HUES48 (cell line): ENCODE measurements around the gene SIM1.

ENCODE experiments used
- H3K27ac ChIP-seq: one replicate; pipeline ENCODE4 v1.7.0; 2013; ENCODE audit warnings: low read depth, low read length, inconsistent platforms
- H3K27me3 ChIP-seq: 2 replicates; pipeline ENCODE4 v1.6.1; 2013; ENCODE audit warnings: mild to moderate bottlenecking, low read length; ENCODE audit not compliant: control insufficient read depth, insufficient read depth
- H3K36me3 ChIP-seq: 2 replicates; pipeline ENCODE4 v1.6.1; 2013; ENCODE audit warnings: low read length; ENCODE audit not compliant: control insufficient read depth, insufficient read depth
- H3K4me1 ChIP-seq: 2 replicates; pipeline ENCODE4 v1.6.1; 2013; ENCODE audit warnings: mild to moderate bottlenecking, low read length; ENCODE audit not compliant: control insufficient read depth, insufficient read depth
- H3K4me3 ChIP-seq: 2 replicates; pipeline ENCODE4 v1.5.1; 2013; ENCODE audit warnings: mild to moderate bottlenecking, low read depth, low read length
- H3K9ac ChIP-seq: 2 replicates; pipeline ENCODE4 v1.6.1; 2013; ENCODE audit warnings: mild to moderate bottlenecking, low read depth, low read length, moderate library complexity
- H3K9me3 ChIP-seq: 2 replicates; pipeline ENCODE4 v1.6.1; 2013; ENCODE audit warnings: low read length; ENCODE audit not compliant: control insufficient read depth, insufficient read depth

The SIM1 gene, protein sequence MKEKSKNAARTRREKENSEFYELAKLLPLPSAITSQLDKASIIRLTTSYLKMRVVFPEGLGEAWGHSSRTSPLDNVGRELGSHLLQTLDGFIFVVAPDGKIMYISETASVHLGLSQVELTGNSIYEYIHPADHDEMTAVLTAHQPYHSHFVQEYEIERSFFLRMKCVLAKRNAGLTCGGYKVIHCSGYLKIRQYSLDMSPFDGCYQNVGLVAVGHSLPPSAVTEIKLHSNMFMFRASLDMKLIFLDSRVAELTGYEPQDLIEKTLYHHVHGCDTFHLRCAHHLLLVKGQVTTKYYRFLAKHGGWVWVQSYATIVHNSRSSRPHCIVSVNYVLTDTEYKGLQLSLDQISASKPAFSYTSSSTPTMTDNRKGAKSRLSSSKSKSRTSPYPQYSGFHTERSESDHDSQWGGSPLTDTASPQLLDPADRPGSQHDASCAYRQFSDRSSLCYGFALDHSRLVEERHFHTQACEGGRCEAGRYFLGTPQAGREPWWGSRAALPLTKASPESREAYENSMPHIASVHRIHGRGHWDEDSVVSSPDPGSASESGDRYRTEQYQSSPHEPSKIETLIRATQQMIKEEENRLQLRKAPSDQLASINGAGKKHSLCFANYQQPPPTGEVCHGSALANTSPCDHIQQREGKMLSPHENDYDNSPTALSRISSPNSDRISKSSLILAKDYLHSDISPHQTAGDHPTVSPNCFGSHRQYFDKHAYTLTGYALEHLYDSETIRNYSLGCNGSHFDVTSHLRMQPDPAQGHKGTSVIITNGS

DNA sequence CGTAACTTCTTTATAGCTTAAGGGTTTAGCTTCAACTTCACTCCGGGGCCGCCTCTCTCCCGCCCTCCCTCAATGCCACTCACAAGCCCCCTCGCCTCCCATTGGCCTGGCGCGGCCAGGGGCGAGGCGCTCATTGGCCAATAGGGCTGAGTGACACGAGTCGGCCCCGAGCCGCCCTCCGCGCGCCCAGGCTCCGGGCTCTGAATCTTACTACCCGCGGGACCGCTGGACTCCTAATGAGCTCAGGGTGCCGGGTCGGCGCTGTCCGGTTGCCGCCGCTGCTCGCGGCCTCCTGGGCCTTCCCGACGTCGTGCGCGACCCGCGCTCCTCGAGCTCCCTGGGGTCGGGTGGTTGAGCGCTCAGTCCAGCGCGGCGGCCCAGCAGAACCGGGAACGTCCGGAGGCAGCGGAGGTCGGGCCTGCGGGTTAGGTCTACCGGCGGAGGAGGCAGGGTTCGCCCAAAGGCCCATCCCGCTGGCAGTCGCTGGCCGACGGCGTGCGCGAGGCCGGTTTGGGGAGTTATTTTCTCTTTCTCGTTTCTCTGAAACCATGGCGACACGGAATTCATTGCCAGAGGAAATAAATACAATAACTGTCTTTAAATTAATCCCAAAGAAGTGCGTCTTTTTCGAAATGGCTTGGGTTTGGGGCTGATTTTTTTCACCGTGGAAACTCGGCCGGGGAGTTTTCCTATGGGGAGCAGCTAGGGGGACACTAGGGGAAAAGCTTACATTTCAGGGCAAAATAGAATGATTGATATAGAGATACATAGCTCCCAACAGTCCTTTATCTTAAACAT is at the start of gene SIM1:
Gene SIM1 (minus strand): TSS at position 19 of the 798 bp plus-strand sequence. CDS start 1,453 bp downstream, outside the sequence.
- H3K9ac ChIP-seq: no peak within 1 kb of the TSS
- peaks cover 50% of the 10 kb centered on the region for H3K4me1 ChIP-seq
- no peaks in the 10 kb centered on the region for H3K36me3 ChIP-seq
- H3K27me3 ChIP-seq: peaks cover 100% of the 10 kb centered on the region
- no peak within 1 kb of the TSS for H3K27ac ChIP-seq
- peak within 1 kb of the TSS; percentile 57 for H3K4me3 ChIP-seq
- H3K9me3 ChIP-seq: no peaks in the 10 kb centered on the region

DNA sequence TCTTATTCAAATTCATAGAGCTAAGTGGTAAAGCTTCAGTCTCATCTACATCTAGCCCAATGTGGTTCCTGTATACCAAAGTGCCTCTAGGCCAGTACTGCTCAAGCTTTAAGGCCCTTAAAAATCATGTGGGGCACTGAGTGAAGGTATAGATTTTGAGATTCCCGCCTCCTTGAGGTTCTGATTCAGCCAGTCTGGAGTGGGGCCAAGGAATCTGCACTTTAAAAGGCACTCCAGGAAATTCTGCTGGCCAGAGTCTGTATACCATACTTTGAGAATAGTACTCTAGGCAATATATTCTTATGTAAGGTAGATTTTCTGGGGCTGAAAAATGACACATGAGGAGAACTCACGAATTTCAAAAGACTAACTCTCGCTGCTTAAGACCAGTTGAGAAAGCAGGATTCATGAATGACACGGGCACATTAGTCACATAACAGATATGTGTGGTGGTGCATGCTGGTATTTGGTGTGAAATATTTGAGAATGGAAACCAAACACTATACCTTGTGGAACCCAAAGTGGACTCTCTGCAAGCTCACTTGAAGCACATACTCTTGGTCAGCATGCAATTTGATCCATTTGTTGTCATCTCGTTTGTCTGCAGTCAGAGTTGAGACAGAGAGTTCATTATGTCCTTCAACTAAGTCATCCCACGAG is 47.6 kb upstream of the SIM1 start:
- Histone ChIP-seq H3K4me1 (no peaks in the 10 kb centered on the region), H3K4me3 (no peak overlapping the region), H3K27ac (no peak overlapping the region), H3K9me3 (no peaks in the 10 kb centered on the region), H3K9ac (no peak overlapping the region), H3K36me3 (peaks cover 49% of the 10 kb centered on the region), H3K27me3 (no peaks in the 10 kb centered on the region)

DNA sequence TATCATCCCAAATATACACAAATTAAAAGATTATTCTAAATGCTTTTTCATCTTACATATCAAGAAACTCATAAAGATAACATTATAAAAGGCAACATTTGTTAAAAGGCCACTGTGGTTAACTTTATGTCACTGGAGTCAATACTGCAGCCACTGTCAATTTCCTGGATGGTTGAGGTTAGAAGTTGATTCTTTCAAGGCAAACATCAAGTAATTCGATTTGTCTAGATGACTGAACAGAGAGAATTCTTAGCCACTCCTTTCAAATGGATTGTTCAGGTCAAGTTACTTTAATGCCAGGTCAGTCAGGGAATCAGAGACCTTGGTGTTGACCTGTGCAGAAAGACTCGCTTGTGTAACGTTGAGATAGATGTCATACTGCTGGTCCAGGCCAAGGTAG is 44.4 kb upstream of the SIM1 start:
- Histone ChIP-seq H3K4me1 (no peaks in the 10 kb centered on the region), H3K36me3 (peaks cover 39% of the 10 kb centered on the region), H3K9ac (no peak overlapping the region), H3K27me3 (no peaks in the 10 kb centered on the region), H3K4me3 (no peak overlapping the region), H3K27ac (no peak overlapping the region), H3K9me3 (no peaks in the 10 kb centered on the region)

DNA sequence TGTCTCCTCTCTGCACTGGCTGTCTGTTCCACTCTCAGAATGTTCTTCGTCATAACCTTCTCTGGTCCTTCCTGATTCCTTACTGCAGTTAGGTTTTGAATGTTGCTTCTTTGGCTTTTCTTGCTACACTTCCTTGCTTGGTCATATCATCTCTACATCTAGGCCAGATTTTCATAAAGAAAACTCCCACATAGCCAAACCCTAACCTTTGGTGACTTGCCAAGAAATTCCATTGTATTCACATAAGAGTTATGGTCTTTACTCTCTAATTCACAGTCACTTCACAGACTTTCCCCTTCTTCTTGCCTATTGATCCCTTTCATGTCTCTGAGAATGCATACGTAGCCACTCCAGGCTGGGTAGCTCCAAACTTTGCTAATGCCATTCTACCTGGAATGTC is 41.9 kb upstream of the SIM1 start:
- H3K4me1 ChIP-seq: no peaks in the 10 kb centered on the region
- H3K4me3 ChIP-seq: no peak overlapping the region
- H3K27ac ChIP-seq: no peak overlapping the region
- H3K27me3 ChIP-seq: no peaks in the 10 kb centered on the region
- H3K36me3 ChIP-seq: peaks cover 25% of the 10 kb centered on the region
- H3K9ac ChIP-seq: no peak overlapping the region
- no peaks in the 10 kb centered on the region for H3K9me3 ChIP-seq

DNA sequence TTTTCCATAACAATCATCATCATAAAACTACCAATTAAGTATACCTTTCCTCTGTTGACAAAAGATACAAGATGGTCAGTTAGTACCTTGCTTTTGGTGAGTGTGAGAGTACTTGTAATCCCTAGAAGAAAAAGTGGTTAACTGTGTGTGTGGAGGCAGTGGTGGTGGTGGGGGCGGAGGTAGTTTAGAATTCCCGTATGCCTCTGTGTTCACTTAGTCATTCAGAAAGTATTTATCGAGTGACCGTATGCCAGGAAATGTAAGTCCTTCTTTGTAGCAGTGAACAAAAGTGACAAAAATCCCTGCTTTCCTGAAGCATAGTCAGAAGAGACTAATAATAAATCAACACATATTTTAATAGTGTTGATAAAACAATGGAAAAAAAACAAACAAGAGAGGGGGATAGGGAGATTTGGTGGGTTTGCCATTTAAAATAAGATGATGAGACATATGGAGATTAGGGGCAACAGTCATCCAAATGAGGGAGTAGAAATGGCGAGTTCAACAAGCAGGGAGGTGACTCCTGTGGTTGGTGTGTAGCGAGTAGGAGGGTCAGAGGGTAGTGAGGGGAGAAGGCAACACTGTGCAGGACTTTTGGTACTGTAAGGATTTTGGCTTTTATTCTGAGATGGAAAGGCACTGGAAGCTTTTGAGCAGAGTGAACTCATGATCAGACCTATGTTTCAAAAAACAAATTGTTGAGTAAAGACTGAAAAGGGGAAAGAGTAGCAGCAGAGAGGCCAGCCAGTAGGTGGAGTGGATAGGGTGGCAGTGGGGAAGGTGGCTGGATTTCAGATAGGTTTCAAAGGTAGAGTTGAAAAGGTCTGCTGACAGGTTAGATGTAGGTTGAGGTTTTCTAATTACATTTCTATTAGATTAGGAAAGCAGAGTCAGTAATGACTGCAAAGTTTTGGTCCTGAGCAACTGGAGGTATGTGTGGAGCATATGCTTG is 40.3 kb upstream of the SIM1 start:
- no peak overlapping the region for H3K4me3 ChIP-seq
- H3K27me3 ChIP-seq: no peaks in the 10 kb centered on the region
- H3K4me1 ChIP-seq: no peaks in the 10 kb centered on the region
- H3K9me3 ChIP-seq: no peaks in the 10 kb centered on the region
- no peak overlapping the region for H3K9ac ChIP-seq
- H3K36me3 ChIP-seq: peaks cover 17% of the 10 kb centered on the region; the same call in 1 of the 2 replicates
- H3K27ac ChIP-seq: no peak overlapping the region

DNA sequence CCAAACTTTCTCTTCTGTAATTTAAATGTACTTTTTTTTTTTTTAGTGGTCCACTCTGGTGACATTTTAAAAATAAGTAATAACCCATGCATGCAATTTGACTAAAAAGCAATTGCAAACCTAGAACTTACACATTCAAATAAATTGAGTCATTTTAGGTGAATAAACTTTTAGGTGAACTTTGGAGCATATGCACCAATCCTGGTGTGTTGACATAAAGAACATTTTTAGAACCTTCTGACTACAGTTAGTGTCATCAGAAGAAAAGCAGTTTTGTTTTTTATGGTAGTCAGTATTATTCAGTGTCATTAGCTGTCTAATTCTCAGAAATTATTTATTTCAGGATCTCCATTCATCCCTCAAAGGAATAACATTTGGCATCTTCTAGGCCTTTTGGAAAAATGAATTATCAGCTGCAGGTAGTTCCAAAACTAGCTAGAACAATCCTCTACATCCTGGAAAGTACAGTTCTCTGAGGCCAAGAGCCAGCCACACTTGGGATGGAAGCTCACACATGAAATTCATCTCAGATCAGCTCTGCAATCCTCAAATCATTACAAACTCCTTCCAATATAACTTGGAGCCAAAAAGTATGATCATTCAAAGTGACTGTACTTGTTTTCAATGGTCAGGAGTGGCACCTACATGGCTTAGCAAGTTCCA is 38.5 kb upstream of the SIM1 start:
- Histone ChIP-seq H3K4me3 (no peak overlapping the region), H3K9me3 (no peaks in the 10 kb centered on the region), H3K27ac (no peak overlapping the region), H3K27me3 (no peaks in the 10 kb centered on the region), H3K9ac (no peak overlapping the region), H3K36me3 (peaks cover 3% of the 10 kb centered on the region; the same call in 1 of the 2 replicates), H3K4me1 (no peaks in the 10 kb centered on the region)

DNA sequence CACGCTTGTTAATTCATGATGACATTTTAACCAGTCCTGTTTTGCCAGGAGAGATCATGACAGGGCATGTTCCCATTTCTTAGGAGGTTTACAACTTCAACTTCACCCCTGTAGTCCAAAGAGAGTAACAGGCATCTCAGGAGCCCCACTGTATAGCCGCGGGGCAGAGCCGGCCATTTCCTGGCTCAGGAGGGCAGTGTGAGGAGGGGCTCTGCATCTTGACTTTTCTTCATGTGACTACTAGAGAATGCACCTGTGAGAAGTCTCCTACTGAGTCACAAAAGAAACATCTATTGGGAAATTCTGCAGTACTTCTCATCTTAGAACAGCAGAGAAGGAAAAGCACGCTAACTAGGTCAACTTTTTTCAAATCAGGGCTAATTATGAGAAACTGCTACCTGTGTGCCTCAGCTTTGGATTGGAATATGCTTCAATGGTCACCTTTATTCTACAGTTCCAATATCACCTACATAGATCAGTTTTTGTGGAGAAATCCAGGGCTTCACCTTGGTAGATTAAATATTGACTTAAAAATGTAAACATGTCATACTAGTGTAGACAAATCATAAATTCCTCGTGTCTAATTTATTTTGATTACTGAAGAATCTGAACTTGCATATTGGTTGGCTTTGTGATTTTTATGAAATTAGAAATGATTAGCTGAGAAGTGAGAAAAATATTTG is 28.6 kb upstream of the SIM1 start:
- peaks cover 6% of the 10 kb centered on the region; the same call in 1 of the 2 replicates for H3K4me1 ChIP-seq
- H3K27me3 ChIP-seq: no peaks in the 10 kb centered on the region
- no peak overlapping the region for H3K27ac ChIP-seq
- H3K36me3 ChIP-seq: no peaks in the 10 kb centered on the region
- no peaks in the 10 kb centered on the region for H3K9me3 ChIP-seq
- no peak overlapping the region for H3K9ac ChIP-seq
- no peak overlapping the region for H3K4me3 ChIP-seq

DNA sequence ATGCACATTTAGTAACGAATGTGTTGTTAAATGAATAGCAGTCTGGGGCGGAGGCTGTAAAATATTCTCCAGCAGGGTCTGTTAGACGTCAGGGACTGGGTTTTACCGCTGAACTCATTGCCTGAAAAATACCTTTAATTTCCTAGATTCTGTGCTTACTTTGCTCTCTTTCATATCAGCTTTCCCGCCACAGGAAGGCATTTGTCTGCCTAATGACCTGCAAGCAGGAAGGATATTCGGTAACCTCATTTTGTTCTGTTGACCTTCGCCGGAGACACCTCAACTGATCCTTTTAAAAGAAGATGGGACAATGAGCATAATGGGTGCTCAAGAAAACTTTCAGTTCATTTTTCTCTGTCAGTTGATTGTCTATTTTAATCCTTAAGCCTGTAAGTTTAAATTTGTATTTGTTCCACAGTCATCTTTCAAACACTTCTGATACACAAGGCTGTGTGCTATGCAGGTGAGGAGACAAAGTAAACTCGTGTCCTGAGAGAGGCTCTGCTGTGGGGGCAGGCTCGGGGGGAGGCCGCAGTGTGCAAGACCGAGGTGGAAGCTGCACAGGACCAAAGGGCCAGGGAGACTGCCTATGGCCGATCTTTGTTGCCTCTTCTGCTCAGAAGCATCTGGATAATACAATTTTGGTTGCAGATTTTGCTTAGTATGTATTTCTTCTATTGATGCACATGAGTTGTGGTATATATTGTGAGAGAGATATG is 27.4 kb upstream of the SIM1 start:
- no peaks in the 10 kb centered on the region for H3K9me3 ChIP-seq
- no peaks in the 10 kb centered on the region for H3K36me3 ChIP-seq
- peaks cover 6% of the 10 kb centered on the region; the same call in 1 of the 2 replicates for H3K4me1 ChIP-seq
- no peak overlapping the region for H3K27ac ChIP-seq
- H3K27me3 ChIP-seq: no peaks in the 10 kb centered on the region
- no peak overlapping the region for H3K4me3 ChIP-seq
- H3K9ac ChIP-seq: no peak overlapping the region

DNA sequence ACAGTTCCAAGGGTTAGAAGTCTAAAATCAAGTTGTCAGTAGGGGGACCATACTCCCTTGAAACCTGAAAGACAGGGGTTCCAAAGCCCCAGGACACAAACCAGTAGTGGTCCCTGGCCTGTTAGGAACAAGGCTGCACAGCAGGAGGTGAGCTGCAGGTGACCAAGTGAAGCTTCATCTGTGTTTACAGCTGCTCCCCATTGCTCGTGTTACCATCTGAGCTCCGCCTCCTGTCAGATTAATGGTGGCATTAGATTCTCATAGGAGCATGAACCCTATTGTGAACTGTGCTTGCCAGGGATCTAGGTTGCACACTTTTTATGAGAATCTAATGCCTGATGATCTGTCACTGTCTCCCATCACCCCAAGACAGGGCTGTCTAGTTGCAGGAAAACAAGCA is 25.3 kb upstream of the SIM1 start:
- H3K4me1 ChIP-seq: peaks cover 6% of the 10 kb centered on the region; the same call in 1 of the 2 replicates
- no peak overlapping the region for H3K27ac ChIP-seq
- no peaks in the 10 kb centered on the region for H3K36me3 ChIP-seq
- no peaks in the 10 kb centered on the region for H3K9me3 ChIP-seq
- no peak overlapping the region for H3K9ac ChIP-seq
- no peaks in the 10 kb centered on the region for H3K27me3 ChIP-seq
- H3K4me3 ChIP-seq: no peak overlapping the region
